ENCODE measurements around the gene ATP6V0C. TPM values are rescaled to one million over a fixed set of nuclear protein-coding genes. Genes with fewer than 3 reads are reported as not detected.

Gene ATP6V0C
- total RNA-seq, 1 experiment from 2014 or later: 173 TPM

DNA sequence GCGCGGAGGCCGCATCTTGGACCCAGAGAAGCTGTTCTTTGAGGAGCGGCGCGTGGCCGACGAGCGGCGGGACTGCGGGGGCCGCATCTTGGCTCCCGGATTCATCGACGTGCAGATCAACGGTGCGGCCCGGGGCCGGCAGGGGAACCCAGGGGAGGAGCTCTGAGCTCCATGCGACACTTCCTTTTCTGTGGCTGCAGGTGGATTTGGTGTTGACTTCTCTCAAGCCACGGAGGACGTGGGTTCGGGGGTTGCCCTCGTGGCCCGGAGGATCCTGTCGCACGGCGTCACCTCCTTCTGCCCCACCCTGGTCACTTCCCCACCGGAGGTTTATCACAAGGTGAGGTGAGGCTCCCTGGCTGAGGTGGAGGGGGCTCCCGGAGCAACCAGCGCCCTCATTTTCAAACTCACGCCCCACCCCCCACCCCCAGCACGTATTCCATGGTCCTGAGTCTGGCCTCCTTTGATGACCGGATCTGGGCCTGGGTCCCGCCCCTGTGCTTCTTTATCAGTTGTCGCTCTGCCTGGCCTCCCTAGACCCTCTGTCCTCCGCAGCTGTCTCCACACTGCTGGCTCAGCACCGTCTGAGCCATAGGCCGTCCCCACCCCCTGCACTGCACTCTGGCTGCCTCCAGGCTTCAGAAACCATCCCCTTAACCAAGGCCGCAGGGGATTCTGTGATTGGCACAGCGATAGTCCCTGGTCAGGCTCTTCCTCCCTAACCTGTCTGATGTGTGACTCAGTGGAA lies 7.2 kb downstream of the ATP6V0C start:
- Mint-ChIP-seq H3K4me1 (ENCODE audit: insufficient read depth, unreplicated experiment) (peaks cover 36% of the 10 kb centered on the region), H3K9me3 (ENCODE audit: unreplicated experiment) (no peaks in the 10 kb centered on the region), H3K27ac (ENCODE audit: low read depth, unreplicated experiment) (peak overlapping the region; percentile 35), H3K36me3 (ENCODE audit: insufficient read depth, unreplicated experiment) (peaks cover 58% of the 10 kb centered on the region), H3K4me3 (ENCODE audit: unreplicated experiment) (peak overlapping the region; percentile 78), H3K27me3 (ENCODE audit: insufficient read depth, unreplicated experiment) (no peaks in the 10 kb centered on the region)
- POLR2A ChIA-PET: interaction anchor here (0.6 to 4.2 kb wide), 11 partner anchors 11 to 569 kb away, joined by 3 to 62 read pairs (median 4); partner anchors contain the start of genes CCNF, CEMP1, KCTD5 and PDPK1
- DNase-seq (ENCODE audit: unreplicated experiment): peak; percentile 57
- no TSS peak for BruUV-seq (replicated peaks)
- CTCF ChIA-PET: interaction anchor here (0.8 to 1.0 kb wide), 2 partner anchors 10 to 15 kb away, joined by 4 to 5 read pairs; partner anchors contain the start of gene CEMP1
- no peak for TF ChIP-seq CTCF (IDR thresholded peaks at IDR 0.05; ENCODE audit: unreplicated experiment)
- intact Hi-C loops (cut with micrococcal nuclease): no loop called here

- no peak overlapping the region for H3K4me3 Mint-ChIP-seq (ENCODE audit: unreplicated experiment)
- no peak for DNase-seq (ENCODE audit: unreplicated experiment)
- ChIA-PET CTCF (interaction anchor here (0.6 kb wide), 2 partner anchors 53 to 440 kb away, joined by 3 read pairs; no protein-coding TSS in a partner anchor), POLR2A (interaction anchor here (0.6 to 0.7 kb wide), 2 partner anchors 9 to 13 kb away, joined by 3 read pairs; no protein-coding TSS in a partner anchor)
- H3K4me1 Mint-ChIP-seq (ENCODE audit: insufficient read depth, unreplicated experiment): peaks cover 24% of the 10 kb centered on the region
- no peaks in the 10 kb centered on the region for H3K9me3 Mint-ChIP-seq (ENCODE audit: unreplicated experiment)
- intact Hi-C loops (cut with micrococcal nuclease): no loop called here
- BruUV-seq (replicated peaks): no TSS peak
- H3K36me3 Mint-ChIP-seq (ENCODE audit: insufficient read depth, unreplicated experiment): peaks cover 47% of the 10 kb centered on the region
- no peak for TF ChIP-seq CTCF (IDR thresholded peaks at IDR 0.05; ENCODE audit: unreplicated experiment)
- H3K27ac Mint-ChIP-seq (ENCODE audit: low read depth, unreplicated experiment): no peak overlapping the region
- no peaks in the 10 kb centered on the region for H3K27me3 Mint-ChIP-seq (ENCODE audit: insufficient read depth, unreplicated experiment)
Observed at GRCh38 chr16:2523801-2524231, 10.1 kb downstream of the ATP6V0C start.

- no peak overlapping the region for H3K27ac Mint-ChIP-seq (ENCODE audit: low read depth, unreplicated experiment)
- no peak for TF ChIP-seq CTCF (IDR thresholded peaks at IDR 0.05; ENCODE audit: unreplicated experiment)
- H3K27me3 Mint-ChIP-seq (ENCODE audit: insufficient read depth, unreplicated experiment): no peaks in the 10 kb centered on the region
- H3K36me3 Mint-ChIP-seq (ENCODE audit: insufficient read depth, unreplicated experiment): peaks cover 47% of the 10 kb centered on the region
- DNase-seq (ENCODE audit: unreplicated experiment): no peak
- ChIA-PET POLR2A (interaction anchor here (0.7 kb wide), 1 partner anchor 8 kb away, joined by 3 read pairs; no protein-coding TSS in a partner anchor), CTCF (interaction anchor here (0.6 kb wide), 2 partner anchors 54 to 439 kb away, joined by 3 read pairs; no protein-coding TSS in a partner anchor)
- no TSS peak for BruUV-seq (replicated peaks)
- no peak overlapping the region for H3K4me3 Mint-ChIP-seq (ENCODE audit: unreplicated experiment)
- intact Hi-C loops (cut with micrococcal nuclease): no loop called here
- H3K9me3 Mint-ChIP-seq (ENCODE audit: unreplicated experiment): no peaks in the 10 kb centered on the region
- peaks cover 24% of the 10 kb centered on the region for H3K4me1 Mint-ChIP-seq (ENCODE audit: insufficient read depth, unreplicated experiment)
Observed at GRCh38 chr16:2524339-2524938, 10.7 kb downstream of the ATP6V0C start.

GRCh38 chr16:2526135-2526534 lies 12.4 kb downstream of the ATP6V0C start:
- H3K36me3 Mint-ChIP-seq (ENCODE audit: insufficient read depth, unreplicated experiment): peaks cover 42% of the 10 kb centered on the region

More at GRCh38 chr16:2526135-2526534, 12.4 kb downstream of the ATP6V0C start:
- POLR2A ChIA-PET: interaction anchor here (1.3 kb wide), 1 partner anchor 11 kb away, joined by 3 read pairs; no protein-coding TSS in a partner anchor
- H3K27ac Mint-ChIP-seq (ENCODE audit: low read depth, unreplicated experiment): no peak overlapping the region
- CTCF ChIA-PET: no interaction called here
- no peaks in the 10 kb centered on the region for H3K27me3 Mint-ChIP-seq (ENCODE audit: insufficient read depth, unreplicated experiment)
- no TSS peak for BruUV-seq (replicated peaks)
- TF ChIP-seq CTCF (IDR thresholded peaks at IDR 0.05; ENCODE audit: unreplicated experiment): no peak
- peak; percentile 73 for DNase-seq (ENCODE audit: unreplicated experiment)
- H3K9me3 Mint-ChIP-seq (ENCODE audit: unreplicated experiment): no peaks in the 10 kb centered on the region
- intact Hi-C loops (cut with micrococcal nuclease): no loop called here
- peaks cover 22% of the 10 kb centered on the region for H3K4me1 Mint-ChIP-seq (ENCODE audit: insufficient read depth, unreplicated experiment)
- peak overlapping the region; percentile 51 for H3K4me3 Mint-ChIP-seq (ENCODE audit: unreplicated experiment)
